Sigmoid colon (tissue), 3 donors: ENCODE data around the gene RILPL2.

Experiments
- POLR2A ChIP-seq, 2 donors: fragments of 450-650 bp; IDR thresholded peaks; one replicate each; pipeline ENCODE4 v1.6.1; 2016; ENCODE audit warnings: antibody characterized with exemption in 2 of 2, mild to moderate bottlenecking in 2 of 2, moderate library complexity in 2 of 2
- TF ChIP-seq, protein P1 (sequence below), 4 experiments: fragments of 450-650 bp in 3 of 4; fragments of 200-600 bp in 1 of 4; IDR thresholded peaks; one replicate each; pipeline ENCODE4 v1.5.1; 2016 to 2019; ENCODE audit warnings: antibody characterized with exemption in 4 of 4, mild to moderate bottlenecking in 3 of 4, moderate library complexity in 2 of 4

- no peak for TF ChIP-seq POLR2A (IDR thresholded peaks at IDR 0.05)
- TF ChIP-seq, protein P1, sequence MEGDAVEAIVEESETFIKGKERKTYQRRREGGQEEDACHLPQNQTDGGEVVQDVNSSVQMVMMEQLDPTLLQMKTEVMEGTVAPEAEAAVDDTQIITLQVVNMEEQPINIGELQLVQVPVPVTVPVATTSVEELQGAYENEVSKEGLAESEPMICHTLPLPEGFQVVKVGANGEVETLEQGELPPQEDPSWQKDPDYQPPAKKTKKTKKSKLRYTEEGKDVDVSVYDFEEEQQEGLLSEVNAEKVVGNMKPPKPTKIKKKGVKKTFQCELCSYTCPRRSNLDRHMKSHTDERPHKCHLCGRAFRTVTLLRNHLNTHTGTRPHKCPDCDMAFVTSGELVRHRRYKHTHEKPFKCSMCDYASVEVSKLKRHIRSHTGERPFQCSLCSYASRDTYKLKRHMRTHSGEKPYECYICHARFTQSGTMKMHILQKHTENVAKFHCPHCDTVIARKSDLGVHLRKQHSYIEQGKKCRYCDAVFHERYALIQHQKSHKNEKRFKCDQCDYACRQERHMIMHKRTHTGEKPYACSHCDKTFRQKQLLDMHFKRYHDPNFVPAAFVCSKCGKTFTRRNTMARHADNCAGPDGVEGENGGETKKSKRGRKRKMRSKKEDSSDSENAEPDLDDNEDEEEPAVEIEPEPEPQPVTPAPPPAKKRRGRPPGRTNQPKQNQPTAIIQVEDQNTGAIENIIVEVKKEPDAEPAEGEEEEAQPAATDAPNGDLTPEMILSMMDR (IDR thresholded peaks at IDR 0.05) = no peak
These were observed 45.7 kb downstream of the RILPL2 start for GRCh38 chr12:123390498-123391426.
